Measurements from ENCODE around the gene BRCA1.
"Not testable (repeated sequence)": the region's sequence is repeated elsewhere in the genome, so short reads cannot be mapped to it uniquely, and the experiment has no call there.

The BRCA1 gene

DNA sequence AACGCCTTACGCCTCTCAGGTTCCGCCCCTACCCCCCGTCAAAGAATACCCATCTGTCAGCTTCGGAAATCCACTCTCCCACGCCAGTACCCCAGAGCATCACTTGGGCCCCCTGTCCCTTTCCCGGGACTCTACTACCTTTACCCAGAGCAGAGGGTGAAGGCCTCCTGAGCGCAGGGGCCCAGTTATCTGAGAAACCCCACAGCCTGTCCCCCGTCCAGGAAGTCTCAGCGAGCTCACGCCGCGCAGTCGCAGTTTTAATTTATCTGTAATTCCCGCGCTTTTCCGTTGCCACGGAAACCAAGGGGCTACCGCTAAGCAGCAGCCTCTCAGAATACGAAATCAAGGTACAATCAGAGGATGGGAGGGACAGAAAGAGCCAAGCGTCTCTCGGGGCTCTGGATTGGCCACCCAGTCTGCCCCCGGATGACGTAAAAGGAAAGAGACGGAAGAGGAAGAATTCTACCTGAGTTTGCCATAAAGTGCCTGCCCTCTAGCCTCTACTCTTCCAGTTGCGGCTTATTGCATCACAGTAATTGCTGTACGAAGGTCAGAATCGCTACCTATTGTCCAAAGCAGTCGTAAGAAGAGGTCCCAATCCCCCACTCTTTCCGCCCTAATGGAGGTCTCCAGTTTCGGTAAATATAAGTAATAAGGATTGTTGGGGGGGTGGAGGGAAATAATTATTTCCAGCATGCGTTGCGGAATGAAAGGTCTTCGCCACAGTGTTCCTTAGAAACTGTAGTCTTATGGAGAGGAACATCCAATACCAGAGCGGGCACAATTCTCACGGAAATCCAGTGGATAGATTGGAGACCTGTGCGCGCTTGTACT lies at the start of gene BRCA1:
Gene BRCA1 (minus strand): TSS at position 232 of the 834 bp plus-strand sequence. CDS start 1,268 bp downstream, outside the sequence.
- peak; percentile 96 for DNase-seq (ENCODE audit: low spot score)

DNA sequence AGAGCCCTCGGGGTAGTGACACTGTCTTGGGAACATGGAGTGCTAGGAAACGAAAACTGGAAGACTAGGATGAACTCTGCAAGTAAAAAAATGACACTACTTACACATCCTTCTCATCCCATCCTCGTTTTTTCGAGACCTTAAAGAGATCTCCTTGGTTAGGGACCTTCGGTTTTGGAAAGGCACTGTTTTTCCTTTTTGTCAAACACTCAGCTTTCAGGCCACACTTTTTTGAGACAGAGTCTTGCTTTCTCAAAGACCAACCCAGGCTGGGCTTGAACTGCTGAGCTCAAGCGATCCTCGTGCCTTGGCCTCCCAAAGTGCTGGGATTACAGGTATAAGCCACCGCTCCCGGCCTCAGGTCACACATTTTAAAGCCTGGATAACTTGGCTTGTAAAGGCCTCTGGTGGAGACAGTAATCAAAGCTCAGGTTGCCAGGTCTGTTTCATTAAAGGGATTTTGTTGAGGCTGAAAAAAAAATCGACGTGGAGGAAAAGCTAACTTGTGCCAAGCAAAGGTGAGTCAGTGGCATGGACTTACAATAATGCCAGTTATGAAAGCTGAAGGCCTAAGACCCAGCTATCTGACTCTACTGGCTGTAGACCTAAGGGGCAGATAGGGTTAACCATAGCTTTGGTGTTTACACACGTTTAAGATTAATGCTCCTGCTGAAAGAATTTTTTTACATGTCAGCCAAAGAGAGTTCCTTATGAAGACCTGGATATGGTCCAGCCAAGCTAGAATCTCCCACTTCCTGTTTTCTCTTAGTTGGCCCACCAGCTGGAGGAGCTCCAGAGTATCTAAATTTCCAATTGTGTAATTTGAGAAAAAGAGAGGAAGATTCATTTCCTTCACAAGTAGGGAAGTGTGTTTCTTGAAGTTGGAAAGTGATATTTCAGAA lies 46.7 kb upstream of the BRCA1 start:
- no peak for DNase-seq (ENCODE audit: low spot score)

DNA sequence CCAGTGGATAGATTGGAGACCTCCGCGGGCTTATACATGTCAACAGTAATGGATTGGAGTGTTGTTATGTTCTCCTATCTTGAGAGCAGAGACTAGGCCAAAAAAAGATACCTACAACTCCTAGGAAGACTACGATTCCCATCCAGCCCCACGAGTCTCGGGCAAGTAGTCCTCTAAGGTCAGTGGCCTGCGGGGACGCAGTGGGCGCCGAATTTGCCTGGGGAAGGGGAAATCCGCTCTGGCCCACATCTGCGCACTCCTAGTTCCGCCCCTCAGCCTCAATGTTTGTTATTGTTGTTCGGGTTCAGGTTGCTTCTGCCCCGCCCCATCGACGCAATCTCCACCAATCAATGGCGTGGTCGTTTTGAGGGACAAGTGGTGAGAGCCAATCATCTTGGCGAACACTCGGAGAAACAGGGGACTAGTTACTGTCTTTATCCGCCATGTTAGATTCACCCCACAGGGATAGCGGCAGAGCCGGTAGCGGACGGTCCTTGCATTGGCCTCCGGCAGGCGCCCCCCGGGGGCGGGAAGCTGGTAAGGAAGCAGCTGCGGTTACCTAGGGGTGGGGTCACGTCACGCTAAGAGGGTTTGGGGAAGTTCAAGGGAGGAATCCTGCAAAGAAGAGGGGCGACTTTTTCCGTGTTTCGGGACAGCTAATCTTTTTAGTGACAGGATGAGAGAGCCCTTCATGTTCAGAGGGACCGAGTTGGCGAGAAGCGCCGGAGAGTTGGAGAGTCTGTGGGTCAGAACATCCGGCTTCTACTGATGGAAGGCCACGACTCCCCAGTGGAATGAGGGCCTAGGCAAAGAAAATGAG lies 45.8 kb upstream of the BRCA1 start, which contains the start of gene NBR1:
Gene NBR1 (plus strand): TSS at position 449 of the 820 bp plus-strand sequence. CDS start 4,586 bp downstream, outside the sequence.
- DNase-seq (ENCODE audit: low spot score) = peak; percentile 97

DNA sequence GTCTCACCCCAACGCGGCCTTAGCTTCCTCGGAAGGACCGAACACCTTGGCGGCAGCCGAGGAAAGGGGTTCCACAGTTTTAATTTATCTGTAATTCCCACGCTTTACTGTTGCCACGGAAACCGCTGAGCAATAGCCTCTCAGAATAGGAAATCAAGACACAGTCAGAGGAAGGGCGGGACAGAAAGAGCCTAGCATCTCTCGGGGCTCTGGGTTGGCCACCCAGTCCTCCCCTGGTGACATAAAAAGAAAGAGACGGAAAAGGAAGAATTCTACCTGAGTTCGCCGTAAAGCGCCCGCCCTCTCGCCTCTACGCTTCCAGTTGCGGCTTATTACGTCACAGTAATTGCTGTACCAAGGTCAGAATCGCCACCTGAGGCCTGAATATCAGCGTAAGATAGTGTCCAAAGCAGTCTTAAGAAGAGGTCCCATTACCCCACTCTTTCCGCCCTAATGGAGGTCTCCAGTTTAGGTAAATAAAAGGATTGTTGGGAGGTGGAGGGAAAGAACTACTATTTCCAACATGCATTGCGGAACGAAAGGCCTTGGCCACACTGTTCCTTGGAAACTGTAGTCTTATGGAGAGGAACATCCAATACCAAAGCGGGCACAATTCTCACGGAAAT lies 45.1 kb upstream of the BRCA1 start:
- DNase-seq (ENCODE audit: low spot score) = peak; percentile 92

DNA sequence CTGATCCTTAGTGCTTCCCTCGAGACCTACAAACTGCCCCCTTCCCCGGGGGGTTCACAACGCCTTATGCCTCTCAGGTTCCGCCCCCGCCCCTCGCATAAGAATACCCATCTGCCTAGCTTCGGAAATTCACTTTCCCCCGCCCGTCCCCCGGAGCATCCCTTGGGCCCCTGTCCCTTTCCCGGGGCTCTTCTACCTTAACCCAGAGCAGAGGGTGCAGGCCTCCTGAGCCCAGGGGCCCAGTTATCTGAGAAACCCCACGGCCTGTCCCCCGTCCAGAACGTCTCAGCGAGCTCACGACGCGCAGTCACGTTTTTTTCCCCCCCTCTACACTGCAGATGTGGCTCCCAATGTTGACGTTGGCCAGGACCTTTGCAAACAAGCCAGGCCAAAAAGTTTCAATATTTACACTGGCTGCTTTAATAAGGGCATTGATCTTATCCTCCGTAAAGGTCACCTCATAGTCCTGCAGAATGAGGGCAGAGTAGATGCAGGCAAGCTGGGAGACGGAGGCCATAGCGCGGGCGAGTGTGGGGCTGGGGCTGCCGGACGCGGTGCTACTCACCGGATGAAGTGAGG lies 44.5 kb upstream of the BRCA1 start:
- DNase-seq (ENCODE audit: low spot score) = no peak

DNA sequence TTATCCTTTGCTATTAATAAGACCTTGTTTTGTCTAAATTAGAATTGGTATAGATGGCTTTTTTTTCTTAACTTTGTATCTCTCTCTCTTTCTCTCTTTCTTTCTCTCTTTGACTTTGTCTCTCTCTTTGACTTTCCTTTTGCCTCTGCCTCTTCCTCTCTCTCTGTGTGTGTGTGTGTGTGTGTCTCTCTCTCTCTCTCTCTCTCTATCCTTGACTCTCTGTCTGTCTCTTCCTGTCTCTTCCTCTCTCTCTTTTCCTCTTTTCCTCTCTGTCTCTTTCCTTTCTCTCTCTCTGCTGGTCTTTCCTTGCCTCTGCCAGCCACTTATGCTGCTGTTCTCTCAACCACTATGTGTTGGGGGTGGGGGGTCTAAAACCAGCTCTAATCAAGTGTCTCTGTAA lies 40.8 kb upstream of the BRCA1 start:
- not testable (repeated sequence) for DNase-seq (ENCODE audit: low spot score)

DNA sequence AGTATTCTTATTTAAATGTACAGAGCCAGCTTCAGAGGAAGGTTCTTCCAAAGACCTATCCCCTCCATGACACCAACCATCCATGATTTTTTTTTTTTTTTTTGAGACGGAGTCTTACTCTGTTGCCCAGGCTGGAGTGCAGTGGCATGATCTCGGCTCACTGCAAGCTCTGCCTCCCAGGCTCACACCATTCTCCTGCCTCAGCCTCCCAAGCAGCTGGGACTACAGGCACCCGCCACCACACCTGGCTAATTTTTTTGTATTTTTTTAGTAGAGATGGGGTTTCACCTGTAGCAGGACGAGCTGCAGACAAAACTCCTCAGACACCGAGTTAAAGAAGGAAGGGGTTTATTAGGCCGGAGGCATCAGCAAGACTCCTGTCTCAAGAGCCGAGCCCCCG lies 34.8 kb upstream of the BRCA1 start:
- not testable (repeated sequence) for DNase-seq (ENCODE audit: low spot score)

DNA sequence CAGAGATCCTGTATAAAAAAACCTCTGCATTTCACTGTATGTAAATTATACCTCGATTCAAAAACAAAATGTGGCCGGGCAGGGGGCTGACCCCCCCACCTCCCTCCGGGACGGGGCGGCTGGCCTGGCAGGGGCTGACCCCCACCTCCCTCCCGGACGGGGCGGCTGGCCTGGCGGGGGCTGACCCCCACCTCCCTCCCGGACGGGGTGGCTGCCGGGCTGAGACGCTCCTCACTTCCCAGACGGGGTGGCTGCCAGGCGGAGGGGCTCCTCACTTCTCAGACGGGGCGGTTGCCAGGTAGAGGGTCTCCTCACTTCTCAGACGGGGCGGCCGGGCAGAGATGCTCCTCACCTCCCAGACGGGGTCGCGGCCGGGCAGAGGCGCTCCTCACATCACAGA lies 34.1 kb upstream of the BRCA1 start:
- not testable (repeated sequence) for DNase-seq (ENCODE audit: low spot score)

DNA sequence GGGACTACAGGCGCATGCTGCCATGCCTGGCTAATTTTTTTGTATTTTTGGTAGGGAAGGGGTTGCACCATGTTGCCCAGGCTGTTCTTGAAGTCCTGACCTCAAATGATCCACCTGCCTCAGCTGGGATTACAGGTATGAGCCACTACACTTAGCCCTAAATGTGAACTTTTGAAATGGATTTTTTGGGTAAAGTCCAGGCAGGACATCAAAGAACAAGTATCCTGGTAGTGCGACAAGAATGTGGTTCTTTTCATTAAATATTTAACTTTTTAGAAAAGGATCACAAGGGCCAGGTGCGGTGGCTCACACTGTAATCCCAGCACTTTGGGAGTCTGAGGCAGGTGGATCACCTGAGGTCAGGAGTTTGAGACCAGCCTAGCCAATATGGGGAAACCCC lies 30.5 kb upstream of the BRCA1 start:
- DNase-seq (ENCODE audit: low spot score) = no peak

DNA sequence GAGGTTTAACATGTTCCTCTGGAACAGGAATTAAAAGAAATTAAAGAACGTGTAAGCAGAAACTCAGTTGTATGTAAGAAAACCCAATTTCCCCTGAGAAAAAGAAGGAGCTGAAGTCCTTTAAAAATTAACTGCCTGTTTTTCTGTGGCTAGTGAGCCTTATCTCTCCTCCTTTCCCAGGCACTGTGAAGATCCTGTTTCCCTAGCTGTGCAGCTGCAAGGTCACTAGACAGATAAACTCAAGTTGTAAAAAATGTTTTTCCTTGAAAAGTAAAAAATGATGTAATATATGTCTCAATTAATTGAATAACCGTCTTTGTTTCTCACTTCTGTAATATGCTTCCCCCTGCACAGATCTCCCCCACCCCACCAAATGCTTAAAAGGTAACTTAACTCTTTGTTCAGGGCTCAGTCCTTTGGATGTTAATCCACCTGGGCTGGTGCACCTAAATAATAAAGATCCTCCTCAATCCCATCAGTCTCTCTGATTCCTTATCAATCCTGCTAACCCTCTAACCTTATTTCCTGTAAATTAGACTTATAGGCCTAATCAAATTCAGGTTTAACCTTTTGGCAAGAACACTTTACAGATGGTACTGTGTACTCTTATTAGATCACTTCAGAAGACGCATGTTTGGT lies 28.2 kb upstream of the BRCA1 start:
- not testable (repeated sequence) for DNase-seq (ENCODE audit: low spot score)

DNA sequence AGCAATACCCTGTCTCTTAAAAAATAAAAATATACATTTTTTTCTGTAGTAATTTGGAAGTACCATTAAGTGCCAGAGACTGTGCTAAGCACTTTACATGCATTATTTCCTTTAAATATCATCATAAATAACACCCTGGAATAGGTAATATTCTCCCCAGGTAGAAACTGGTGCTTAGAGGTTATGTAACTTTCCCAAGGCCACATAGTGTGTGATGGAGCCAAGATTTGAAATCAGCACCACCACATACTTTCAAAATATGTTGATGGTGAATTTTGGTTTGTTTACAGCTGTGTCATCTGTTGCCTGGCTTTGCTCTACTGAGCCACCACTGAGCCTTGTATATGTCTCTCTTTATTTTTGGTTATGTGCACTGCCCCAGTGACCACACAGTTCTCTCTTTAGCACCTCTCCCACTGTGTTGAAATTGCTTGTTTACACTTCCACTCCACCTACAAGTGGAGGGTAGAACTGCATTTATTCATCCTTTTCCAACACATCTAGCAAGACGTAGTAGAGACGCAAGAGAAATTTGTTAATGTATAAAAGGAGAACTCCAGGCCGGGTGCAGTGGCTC lies 26.8 kb upstream of the BRCA1 start:
- no peak for DNase-seq (ENCODE audit: low spot score)

DNA sequence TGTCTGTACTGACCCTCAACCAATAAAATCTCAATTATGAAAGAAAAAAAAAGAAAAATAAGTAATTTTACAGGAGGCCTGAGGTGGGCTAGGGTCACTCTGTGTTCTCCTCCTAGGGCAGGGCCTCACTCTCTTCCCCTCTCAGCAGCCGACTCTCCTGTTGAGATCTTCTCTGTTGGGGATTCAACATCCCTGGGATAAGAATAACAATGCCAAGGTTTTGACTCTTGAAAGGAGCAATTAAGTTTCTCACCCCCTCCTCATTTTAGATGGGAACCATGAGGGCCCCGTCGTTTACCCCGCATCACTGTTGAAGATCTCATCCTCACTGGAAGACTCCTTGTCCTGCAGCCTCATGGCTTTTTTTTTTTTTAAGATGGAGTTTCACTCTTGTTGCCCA lies 21.5 kb upstream of the BRCA1 start:
- DNase-seq (ENCODE audit: low spot score) = no peak

DNA sequence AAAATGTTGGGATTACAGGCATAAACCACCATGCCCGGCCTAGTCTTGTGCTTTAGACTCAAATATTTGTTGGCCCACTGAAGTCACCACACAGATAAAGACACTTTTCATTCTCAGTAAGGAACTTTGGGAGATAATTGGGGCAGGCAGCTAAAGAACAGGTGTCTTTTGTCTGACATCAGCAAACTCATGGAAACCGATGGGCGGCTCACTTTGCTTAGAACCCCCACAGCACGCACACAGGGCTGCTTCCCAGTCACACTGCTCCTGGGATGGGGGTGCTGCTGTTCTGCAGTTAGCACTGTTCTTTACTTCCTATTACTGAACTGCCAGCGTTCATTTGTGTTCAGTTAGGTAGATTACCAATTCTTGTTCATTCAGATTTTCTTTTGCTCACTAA lies 18.0 kb upstream of the BRCA1 start:
- DNase-seq (ENCODE audit: low spot score) = no peak

DNA sequence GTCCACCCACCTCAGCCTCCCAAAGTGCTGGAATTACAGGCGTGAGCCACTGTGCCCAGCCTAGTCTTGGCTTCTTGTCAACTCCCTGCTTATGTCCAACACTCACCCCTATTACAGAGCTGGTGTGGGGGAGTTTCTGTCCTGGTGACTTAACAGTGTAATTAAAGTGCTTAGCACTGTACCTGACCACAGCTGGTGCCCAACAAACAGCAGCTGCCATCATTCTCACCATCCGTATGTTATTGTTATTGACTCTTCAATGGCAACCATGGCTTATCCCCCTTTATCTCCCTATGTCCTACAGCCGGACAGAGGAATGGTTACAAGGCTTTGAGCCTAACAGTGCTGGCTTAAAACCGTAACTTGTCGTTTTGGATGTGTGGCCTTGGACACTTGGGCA lies 17.0 kb upstream of the BRCA1 start:
- no peak for DNase-seq (ENCODE audit: low spot score)

DNA sequence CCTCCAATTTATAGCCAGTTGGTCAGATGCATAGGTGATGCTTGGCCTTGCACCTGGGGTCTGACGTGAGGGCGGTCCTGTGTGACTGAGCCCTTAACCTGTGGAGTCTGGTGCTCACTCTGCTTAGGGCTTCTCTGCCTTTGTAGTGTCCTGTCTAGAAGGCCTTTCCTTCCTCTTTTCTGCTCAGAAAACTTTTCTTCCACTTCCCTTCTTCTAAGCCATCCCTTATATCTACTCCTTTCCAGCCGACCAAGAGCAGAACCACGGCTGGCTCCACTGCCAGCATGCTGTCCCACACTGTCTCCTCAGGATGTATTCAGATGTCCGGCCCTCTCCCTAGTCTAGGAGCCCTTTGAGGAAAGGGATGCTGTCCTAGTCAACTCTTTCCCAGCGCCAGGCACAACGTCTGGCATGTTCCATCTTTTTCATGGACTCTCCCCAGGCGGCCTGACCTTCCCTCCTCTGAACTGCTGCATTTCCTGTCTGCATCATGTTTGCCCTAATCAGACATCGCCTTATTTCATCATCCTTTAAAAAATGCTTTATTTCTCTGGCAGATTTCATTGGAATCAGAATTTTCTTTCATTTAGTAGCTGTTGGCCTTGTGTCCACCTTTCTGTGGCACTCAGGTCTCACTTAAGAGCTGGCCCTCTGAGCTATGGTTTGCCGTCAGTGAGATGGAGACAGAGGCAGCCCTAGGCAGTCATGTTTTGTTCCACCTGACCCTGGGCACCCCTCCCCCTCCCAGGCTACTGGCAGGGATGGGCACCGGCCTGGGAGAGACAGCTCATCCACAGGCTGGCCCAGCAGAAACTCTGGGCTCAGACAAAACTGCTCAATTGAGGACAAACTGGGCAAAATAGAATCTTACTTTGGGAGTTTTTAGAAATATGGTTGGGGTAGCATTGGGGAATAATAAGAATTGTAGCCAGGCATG lies 15.5 kb upstream of the BRCA1 start:
- no peak for DNase-seq (ENCODE audit: low spot score)

DNA sequence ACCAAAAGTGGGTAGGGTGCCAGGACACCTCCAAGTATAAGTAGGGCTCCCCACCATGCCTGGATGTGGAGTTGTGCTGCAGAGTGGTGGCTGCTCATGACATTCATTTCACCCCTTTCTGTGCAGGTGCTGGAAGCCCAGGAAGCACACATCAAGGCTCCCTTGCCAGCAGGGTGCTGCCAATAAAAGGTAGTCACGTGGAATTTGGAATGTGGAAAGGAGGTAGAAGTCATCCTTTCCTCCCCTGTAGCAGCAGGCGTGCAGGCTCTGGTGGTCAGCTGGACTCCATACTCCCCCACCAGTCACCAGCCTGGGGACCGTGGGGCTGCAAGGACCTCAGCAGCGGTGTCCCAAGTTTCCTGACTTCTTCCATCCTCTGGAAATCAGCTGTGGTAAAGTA lies 13.4 kb upstream of the BRCA1 start:
- not testable (repeated sequence) for DNase-seq (ENCODE audit: low spot score)

DNA sequence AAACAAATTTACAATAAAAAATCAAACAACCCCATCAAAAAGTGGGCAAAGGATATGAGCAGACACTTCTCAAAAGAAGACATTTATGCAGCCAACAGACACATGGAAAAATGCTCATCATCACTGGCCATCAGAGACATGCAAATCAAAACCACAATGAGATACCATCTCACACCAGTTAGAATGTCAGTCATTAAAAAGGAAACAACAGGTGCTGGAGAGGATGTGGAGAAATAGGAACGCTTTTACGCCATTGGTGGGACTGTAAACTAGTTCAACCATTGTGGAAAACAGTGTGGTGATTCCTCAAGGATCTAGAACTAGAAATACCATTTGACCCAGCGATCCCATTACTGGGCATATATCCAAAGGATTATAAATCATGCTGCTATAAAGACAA lies 11.4 kb upstream of the BRCA1 start:
- not testable (repeated sequence) for DNase-seq (ENCODE audit: low spot score)

DNA sequence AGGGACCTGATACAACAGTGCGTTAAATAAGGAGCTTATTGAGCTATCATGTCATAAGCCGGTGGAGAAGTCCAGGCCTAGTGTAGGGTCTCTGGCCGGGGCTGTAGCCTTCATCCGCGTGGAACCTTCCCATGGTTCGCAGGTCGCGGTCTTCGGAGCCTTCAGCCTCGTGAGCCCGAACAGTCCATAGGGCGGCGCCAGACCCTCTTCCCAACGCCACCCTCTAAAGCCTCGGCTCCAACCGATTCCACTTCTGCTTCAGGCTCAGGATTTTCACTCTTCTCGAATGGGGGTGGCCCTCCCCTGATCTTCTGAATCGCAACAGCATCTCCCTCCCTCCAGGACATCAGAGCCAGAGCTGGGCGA lies 10.3 kb upstream of the BRCA1 start:
- DNase-seq (ENCODE audit: low spot score) = no peak

DNA sequence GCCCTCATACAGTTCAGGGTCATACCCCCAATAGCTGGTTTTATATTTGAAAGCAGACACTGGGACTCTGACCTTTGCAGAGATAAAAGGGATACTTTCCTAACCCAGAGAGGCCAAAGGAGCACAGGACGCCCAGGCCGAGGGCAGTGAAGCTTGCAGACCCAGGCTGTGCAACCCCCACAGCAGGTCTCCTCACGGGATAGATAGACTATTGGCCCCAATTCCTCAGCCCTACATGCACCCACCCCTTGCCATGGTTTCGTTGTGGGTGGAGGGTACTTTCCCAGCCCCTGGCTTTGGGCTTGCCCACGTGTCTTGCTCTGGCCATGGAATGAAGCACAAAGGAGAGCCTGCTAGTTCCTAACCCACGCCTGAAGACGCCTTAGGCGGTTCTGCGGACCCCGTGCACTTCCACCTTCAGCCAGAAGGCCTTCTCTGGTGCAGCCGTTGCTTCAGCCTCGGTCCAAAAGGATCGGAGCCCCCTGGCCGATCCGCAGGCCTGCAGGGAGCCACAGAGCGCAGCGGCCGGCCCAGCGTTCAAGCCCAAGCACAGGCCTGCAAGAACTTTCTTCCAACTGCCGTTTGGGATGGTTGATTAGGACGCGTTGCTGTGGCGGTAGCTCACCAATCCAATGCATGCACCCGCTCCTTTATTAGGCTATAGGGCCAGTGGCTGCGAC lies 9.8 kb upstream of the BRCA1 start:
- no peak for DNase-seq (ENCODE audit: low spot score)

All from CD4-positive, alpha-beta T cell treated with Interleukin-6 at 100 ng/mL for 8 hours (primary cell).